ENCODE measurements around the gene KCNJ2.

Gene KCNJ2

GRCh38 chr17:70206361-70207010, 37.2 kb downstream of the KCNJ2 start:
- DNase-seq, result no peak

DNA sequence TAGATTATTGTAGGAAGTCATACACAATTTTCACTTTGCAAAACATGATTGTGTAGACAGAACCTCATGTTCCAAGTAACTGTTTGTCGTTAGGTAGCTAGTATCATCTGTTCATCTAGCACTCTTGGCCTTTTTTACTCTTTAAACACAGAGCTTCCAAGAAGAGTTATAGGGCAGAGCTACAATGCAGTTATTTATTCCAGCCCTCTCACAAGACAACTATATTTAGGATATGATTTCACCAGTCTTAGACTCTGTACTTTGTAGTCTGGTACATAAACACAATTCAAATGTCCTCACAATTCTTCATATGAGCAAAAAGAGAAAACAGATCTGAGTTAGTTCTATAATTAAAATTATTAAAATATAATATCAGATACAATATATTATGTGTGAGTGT, 37.9 kb downstream of the KCNJ2 start:
- no peak for DNase-seq

GRCh38 chr17:70208080-70208794, 38.9 kb downstream of the KCNJ2 start:
- DNase-seq, result no peak

GRCh38 chr17:70208825-70209555, 39.7 kb downstream of the KCNJ2 start:
- DNase-seq, result no peak

DNA sequence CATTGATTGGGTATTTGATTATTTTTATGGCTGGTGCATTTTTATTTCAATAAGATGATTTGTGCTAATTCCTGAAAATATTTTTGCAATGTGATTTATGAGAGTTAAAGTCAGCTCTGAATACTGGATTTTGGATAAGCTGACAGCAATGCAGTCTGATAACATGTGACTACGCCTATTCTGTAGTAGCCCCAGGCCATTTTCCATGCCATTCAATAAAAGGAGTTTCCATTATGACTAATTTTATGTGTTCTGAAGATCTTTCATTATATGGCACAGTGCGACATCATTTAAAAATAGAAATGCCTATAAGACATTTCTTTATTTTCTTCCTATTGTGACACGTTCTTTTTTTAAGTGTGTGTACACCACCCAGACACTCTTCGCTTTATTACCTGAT, 46.3 kb downstream of the KCNJ2 start:
- no peak for DNase-seq

GRCh38 chr17:70217571-70217970, 48.2 kb downstream of the KCNJ2 start:
- no peak for DNase-seq

- no peak for DNase-seq
Observed at GRCh38 chr17:70225276-70225675, 55.9 kb downstream of the KCNJ2 start.

All from CD4-positive, alpha-beta T cell treated with Interleukin-4 for 1 hour (primary cell).